Bronchial epithelial cell (primary cell): ENCODE results near the gene ENTPD2. TPM values are rescaled to one million over a fixed set of nuclear protein-coding genes. Genes with fewer than 3 reads are reported as not detected.

Source experiments
- DNase-seq: peaks from one replicate; pipeline ENCODE4 v3.0.0-alpha.2; 2010; ENCODE audit warnings: low read depth
- FAIRE-seq: peaks from 2 replicates; lab custom pipeline; 2011; peaks lifted over from hg19 to GRCh38; lab: Jason Lieb, UNC
- H3K27me3 ChIP-seq: 2 replicates; pipeline ENCODE4 v1.5.1; 2011; ENCODE audit warnings: low read length; ENCODE audit not compliant: control insufficient read depth, insufficient read depth
- H3K36me3 ChIP-seq: 2 replicates; pipeline ENCODE4 v1.5.1; 2011; ENCODE audit warnings: low read length; ENCODE audit not compliant: control insufficient read depth, insufficient read depth
- H3K4me3 ChIP-seq: 2 replicates; pipeline ENCODE4 v1.5.1; 2011; ENCODE audit warnings: mild to moderate bottlenecking, low read depth, low read length, control low read depth
- CTCF ChIP-seq: IDR thresholded peaks from 2 replicates; pipeline ENCODE4 v1.5.1; 2011; ENCODE audit warnings: mild to moderate bottlenecking, moderate library complexity, low read length, control low read depth, inconsistent platforms; ENCODE audit not compliant: insufficient read depth, severe bottlenecking
- total RNA-seq: library from RNA; depleted of rRNA; stranded (reverse); fragments of >200 nt; gene quantifications from 2 replicates; pipeline ENCODE4 v1.2.1, GENCODE V29; 2014

The ENTPD2 gene
- total RNA-seq, 1 donor from 2014 or later = 0.79 TPM

DNA sequence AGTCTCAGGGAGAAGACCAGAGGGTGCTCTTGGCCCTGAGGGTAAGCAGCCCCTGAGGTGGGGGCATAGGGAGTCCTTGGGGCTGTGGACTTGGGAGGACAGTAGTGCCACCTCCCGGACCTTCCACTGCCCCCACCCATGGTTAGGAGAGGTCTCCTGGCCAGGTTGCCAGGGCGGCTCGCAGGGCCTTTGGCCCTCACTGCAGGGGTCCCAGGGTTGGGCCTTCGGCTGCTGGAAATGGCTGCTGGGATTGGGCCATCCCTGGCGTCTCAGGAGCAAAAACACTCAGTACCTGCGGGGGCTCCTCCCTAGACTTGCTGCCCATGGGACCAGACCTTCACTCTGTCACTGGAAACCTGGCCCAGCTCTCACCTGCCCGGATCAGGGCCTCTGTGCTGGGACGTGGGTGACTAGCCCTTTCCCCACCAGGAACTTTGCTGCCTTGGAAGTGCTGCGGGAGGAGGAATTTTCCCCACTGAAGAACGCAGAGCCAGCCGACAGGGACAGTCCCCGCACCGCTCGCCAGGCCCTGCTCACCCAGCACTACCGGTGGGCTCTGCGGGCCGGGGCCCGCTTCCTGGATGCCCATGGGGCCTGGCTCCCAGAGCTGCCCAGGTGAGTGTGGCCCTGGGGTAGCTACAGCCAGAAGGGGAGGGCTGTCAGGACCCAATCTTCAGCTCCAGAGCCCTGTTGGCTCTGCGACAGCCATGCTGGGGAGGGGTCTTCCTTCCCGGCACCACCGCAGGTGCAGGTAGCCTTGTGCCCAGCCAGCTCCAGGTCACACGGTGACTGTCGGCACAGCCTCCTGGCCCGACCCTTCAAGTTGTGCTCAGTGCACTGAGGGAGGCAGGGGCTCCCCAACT, 26.6 kb upstream of the ENTPD2 start:
- TF ChIP-seq CTCF = no peak
- FAIRE-seq (no peak), DNase-seq (no peak)
- Histone ChIP-seq H3K36me3 (peaks cover 6% of the 10 kb centered on the region), H3K4me3 (no peak overlapping the region), H3K27me3 (no peaks in the 10 kb centered on the region)

GRCh38 chr9:137079401-137079787, 25.5 kb upstream of the ENTPD2 start:
- no peak for TF ChIP-seq CTCF
- H3K27me3 ChIP-seq = no peaks in the 10 kb centered on the region
- DNase-seq (no peak), FAIRE-seq (peak; percentile 23)
- H3K4me3 ChIP-seq = no peak overlapping the region
- H3K36me3 ChIP-seq = peaks cover 6% of the 10 kb centered on the region

DNA sequence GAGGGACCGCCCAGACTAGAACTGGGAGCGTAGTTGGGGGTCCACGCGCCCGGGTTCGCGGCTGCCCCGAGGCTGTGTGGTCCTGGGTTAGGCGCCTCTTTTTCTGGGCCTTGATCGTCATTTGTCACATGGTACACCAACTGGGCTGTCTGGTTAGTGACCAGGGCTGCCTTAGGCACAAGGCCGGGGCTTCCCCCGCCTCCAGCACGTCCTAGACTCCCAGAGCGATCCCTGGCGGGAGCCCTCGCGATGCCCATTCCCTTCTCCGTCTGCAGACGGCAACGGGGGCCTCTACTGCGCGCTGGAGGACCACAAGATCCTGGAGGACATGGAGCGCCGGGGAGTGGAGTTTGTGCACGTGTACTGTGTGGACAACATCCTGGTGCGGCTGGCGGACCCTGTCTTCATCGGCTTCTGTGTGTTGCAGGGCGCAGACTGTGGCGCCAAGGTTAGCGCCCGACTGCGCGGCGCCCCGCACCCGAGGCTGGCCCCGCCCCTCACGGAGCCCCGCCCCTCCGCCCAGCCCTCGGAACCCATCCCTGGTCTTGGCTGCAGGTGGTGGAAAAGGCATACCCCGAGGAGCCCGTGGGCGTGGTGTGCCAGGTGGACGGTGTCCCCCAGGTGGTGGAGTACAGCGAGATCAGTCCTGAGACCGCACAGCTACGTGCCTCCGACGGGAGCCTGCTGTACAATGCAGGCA, 25.0 kb upstream of the ENTPD2 start:
- DNase-seq (no peak), FAIRE-seq (no peak)
- Histone ChIP-seq H3K36me3 (peaks cover 6% of the 10 kb centered on the region), H3K4me3 (no peak overlapping the region), H3K27me3 (no peaks in the 10 kb centered on the region)
- TF ChIP-seq CTCF = no peak

DNA sequence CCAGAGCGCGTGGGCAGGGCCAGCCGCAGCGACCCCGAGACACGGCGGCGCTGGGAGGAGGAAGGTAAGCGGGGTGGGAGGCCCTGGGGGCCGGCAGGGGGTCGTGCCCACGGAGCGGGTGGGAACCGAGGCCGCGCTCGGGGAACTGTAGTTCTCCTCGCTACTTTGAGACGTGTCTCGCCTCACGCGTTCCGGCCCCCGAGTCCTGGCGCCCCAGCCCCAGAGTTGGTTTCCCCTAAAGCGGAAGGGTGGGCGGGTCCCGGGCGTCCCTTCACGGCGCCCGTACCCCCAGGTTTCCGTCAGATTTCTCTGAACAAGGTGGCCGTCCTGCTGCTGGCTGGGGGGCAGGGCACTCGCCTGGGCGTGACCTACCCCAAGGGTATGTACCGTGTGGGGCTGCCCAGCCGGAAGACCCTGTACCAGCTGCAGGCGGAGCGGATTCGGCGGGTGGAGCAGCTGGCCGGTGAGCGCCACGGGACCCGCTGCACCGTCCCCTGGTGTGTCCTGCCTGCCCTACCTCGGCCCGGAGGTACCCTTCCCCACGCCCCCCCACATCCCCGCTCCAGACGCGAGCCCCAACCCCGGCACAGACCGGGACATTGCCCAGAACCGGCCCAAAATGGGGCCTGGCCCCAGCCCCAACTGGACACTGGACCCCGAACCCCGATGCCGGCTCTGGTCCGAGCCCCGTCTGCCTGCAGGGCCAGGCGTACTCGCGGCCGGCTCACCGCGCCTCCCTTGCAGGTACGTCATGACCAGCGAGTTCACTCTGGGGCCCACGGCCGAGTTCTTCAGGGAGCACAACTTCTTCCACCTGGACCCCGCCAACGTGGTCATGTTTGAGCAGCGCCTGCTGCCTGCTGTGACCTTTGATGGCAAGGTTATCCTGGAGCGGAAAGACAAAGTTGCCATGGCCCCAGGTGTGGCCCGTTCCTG, 24.2 kb upstream of the ENTPD2 start:
- Histone ChIP-seq H3K27me3 (no peaks in the 10 kb centered on the region), H3K36me3 (peaks cover 5% of the 10 kb centered on the region), H3K4me3 (peak overlapping the region; percentile 56)
- FAIRE-seq = no peak
- no peak for TF ChIP-seq CTCF
- DNase-seq = no peak

DNA sequence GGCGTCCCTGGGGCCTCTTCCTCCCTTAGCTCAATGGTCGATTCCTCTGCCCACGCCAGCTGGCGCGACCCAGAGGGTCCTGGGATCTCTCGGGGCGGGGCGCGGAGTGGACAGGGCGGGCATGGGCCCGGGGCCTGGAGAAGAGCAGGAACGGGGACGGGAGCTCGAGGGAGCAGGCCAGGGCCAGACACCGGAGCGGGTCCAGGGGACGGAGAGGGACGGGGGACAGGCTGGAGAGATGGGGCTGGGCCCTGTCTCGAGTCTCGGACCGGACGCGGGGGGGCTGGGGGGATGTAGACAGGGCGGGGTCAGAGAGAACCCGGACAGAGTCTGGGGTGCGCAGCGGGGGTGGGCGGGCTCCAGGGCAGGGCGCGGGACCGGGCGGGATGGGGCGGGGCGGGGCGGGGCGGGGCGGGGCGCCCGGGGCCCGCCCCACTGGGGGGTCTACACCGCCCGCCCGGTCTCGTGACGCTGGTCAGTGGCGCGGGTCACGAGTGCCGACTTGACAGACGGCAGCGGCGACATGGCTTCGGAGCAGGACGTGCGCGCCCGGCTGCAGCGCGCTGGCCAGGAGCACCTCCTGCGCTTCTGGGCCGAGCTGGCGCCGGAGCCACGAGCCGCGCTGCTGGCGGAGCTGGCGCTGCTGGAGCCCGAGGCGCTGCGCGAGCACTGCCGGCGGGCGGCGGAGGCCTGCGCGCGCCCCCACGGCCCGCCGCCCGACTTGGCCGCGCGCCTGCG, 23.3 kb upstream of the ENTPD2 start, which contains the start of gene UAP1L1:
Gene UAP1L1 (plus strand): TSS at position 508 of the 738 bp plus-strand sequence. CDS start 16 bp downstream, at position 524.
- H3K27me3 ChIP-seq = no peaks in the 10 kb centered on the region
- FAIRE-seq (no peak), DNase-seq (no peak)
- H3K36me3 ChIP-seq = peaks cover 3% of the 10 kb centered on the region
- TF ChIP-seq CTCF = no peak
- peak within 1 kb of the TSS; percentile 56 for H3K4me3 ChIP-seq
